ENCODE data around the gene MKNK2.
"Not testable (repeated sequence)": the region's sequence is repeated elsewhere in the genome, so short reads cannot be mapped to it uniquely, and the experiment has no call there.

DNA sequence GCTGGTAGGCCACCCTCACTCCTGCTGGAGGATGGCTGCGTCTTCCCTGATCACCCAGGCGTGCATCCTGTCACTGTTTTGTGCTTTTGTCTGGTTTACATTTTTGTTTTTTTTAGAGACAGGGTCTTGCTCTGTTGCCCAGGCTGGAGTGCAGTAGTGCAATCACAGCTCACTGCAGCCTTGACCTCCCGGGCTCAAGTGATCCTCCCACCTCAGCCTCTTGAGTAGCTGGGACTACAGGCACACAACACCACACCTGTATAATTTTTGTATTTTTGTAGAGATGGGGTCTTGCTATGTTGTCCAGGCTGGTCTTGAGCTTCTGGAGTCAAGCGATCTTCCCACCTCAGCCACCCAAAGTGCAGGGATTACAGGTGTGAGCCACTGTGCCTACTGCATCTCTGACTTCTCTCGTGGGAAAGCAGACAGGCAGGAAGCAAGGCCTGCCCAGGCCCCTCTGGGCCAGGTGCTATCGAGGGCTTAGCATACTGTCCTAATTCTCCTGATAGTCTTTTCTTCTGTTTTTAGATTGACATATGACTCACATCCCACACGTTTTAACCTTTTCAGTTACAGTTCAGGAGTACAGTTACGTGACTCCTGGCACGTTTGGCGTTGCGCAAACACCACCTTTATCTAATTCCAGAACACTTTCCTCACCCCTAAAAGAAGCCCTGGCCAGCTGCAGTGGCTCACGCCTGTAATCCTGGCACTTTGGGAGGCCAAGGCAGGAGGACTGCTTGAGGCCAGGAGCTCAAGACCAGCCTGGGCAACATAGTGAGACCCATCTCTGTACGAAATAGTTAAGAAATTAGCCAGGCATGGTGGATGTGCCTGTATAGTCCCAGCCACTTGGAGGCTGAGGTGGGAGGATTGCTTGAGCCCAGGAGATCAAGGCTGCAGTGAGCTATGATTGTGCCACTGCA, 35.9 kb upstream of the MKNK2 start:
- TF ChIP-seq, protein P1, sequence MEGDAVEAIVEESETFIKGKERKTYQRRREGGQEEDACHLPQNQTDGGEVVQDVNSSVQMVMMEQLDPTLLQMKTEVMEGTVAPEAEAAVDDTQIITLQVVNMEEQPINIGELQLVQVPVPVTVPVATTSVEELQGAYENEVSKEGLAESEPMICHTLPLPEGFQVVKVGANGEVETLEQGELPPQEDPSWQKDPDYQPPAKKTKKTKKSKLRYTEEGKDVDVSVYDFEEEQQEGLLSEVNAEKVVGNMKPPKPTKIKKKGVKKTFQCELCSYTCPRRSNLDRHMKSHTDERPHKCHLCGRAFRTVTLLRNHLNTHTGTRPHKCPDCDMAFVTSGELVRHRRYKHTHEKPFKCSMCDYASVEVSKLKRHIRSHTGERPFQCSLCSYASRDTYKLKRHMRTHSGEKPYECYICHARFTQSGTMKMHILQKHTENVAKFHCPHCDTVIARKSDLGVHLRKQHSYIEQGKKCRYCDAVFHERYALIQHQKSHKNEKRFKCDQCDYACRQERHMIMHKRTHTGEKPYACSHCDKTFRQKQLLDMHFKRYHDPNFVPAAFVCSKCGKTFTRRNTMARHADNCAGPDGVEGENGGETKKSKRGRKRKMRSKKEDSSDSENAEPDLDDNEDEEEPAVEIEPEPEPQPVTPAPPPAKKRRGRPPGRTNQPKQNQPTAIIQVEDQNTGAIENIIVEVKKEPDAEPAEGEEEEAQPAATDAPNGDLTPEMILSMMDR (IDR thresholded peaks at IDR 0.05), result not testable (repeated sequence)
- not testable (repeated sequence) for TF ChIP-seq POLR2A (IDR thresholded peaks at IDR 0.05)

Measured in lower leg skin (tissue), 3 donors.